DMS53 treated with DMSO at 0.1 percent for 48 hours (cell line): ENCODE results near the gene MOGAT3.
"Not testable (repeated sequence)": the region's sequence is repeated elsewhere in the genome, so short reads cannot be mapped to it uniquely, and the experiment has no call there.

Experiments
- DNase-seq: peaks from one replicate; lab custom pipeline; 2025; ENCODE audit not compliant: unreplicated experiment; lab: John Stamatoyannopoulos, UW

MOGAT3 gene

DNA sequence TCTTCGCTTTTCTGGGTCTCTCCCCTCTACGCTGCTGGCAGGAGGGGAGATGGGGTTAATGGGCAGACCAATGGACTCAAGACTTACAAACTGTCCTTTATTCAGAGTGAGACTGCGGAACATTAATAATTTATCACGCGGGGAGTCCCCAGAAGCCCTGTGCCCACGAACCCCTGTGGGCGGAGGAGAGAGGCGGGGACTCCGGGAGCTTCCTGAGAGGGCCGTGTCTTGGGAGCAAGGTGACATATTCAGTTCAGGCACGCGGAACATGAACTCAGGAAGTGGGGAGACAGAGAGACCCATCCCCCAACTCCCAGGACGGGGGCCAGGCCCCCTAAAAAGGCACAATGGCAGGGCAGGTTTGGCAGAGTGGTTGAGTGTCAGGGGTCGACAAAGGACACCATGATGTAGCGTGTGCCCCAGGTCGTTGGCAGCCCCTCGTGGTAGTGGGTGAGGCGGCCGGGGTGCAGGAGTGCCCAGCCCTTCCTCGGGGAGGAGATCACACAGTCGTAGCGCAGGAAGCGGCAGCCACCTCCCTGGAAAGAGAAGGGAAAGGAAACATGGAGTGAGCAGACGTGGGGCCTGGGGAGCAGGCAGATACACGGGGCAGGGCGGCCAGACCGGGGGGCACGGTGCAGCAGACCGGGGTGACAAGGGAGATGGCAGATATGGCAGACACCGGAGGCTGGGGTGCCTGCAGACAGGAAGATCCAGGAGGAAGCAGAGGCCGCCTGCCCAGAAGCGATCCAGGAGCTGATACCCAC lies 5.2 kb upstream of the MOGAT3 start:
- no peak for DNase-seq

- DNase-seq, result not testable (repeated sequence)
Observed at GRCh38 chr7:101203740-101204738, 3.2 kb upstream of the MOGAT3 start.

DNA sequence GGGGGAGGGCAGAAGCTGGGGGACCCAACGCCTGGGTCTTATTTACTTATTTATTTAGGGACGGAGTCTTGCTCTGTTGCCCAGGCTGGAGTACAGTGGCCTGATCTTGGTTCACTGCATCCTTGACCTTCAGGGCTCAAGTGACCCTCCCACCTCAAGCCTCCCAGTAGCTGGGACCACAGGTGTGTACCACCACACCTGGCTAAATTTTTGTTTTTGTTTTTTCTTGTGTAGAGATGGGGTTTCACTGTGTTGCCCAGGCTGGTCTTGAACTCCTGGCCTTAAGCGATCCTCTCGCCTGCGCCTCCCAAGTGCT lies 1.7 kb upstream of the MOGAT3 start:
- DNase-seq, result no peak

- no peak for DNase-seq
Observed at GRCh38 chr7:101201695-101202602, 1.1 kb upstream of the MOGAT3 start.

DNA sequence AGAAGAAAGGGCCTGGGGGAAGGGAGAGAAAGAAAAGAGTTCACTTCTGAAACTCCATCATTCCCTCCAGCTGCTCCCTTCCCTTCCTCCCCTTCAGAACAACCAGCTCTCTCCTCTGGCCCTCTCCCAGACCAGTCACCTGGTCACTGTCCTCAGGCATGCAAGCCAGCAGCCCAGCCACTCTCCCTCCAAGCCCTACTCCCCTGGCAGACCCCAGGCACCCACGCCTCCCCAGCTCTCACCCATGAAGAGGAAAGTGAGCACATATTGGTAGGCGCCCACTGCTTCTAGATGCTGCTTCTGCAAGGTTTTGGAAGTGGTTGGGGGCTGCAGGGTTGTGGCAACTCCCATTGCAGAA lies 353 bp downstream of the MOGAT3 start:
- DNase-seq, result no peak

- DNase-seq, result not testable (repeated sequence)
Observed at GRCh38 chr7:101199522-101199921, 1.3 kb downstream of the MOGAT3 start.

DNA sequence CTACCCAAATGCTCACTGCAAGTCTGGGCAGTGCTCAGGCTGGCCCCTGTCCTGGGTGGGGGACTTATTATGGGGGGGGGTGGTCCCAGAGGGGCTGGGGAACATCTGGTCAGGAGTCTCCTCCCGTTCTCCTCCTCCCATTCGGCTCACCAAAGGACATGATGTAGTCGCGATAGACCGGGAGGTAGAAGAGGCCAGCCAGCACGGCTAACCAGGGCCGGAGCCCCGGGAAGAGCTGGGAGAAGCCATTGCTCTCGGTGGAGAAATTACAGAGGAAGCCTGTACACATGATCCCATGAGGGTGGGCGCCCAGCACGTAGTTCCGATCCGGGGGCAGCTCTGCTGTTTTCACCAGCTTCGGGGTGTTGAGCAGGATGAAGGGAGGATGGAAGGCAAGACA lies 2.4 kb downstream of the MOGAT3 start:
- no peak for DNase-seq

DNA sequence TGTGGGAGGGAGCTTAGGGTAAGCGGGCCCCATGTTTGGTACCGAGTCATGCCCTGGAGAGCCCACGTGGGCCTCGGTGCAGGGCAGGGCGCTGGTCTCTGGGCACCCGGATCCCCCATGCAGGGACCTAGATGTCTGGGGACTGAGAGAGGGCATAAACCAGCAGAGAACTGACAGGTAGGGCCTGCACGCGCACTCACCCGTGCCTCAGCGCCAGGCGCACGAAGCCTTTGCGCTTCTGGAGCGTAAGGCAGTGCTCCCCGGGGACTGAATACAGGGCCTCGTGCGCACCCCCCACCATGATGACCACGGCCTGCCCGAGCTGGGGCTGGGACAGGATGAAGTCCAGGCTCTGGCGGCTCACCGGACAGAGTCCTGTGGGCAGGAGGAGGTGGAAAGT lies 2.8 kb downstream of the MOGAT3 start:
- no peak for DNase-seq

DNA sequence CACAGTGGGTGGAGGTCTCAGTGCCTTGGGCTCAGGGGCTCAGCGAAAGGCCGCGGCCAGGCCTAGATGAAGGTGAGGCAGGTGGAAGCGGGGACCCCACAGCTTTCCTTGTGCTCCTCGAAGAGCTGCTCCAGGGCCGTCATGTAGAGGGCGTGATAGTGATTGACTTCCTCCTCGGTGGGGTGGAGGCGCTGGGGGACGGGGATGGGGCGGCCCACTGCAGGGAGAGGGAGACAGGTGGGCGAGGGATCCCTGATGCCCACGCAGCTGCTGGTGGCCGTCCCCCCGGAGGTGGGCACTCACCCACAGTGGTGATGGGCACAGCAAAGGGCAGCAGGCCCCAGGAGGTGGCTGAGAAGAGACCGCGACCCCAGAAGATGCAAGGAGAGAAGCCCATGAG lies 5.0 kb downstream of the MOGAT3 start:
- DNase-seq, result no peak

DNA sequence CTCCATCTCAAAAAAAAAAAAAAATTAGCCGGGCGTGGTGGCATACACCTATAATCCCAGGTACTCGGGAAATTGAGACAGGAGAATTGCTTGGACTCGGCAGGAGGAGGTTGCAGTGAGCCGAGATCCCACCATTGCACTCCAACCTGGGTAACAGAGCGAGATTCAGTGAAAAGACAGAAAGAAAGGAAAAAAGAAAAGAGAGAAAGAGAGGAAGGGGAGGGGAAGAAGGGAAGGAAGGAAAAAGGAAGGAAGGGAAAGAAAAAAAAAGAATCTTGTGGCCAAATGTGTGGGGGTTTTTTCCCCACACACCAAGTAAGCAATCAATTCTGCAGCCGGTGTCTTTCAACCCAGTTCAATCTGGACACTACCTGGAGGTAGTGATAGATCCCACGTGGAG lies 11.7 kb downstream of the MOGAT3 start:
- no peak for DNase-seq

DNA sequence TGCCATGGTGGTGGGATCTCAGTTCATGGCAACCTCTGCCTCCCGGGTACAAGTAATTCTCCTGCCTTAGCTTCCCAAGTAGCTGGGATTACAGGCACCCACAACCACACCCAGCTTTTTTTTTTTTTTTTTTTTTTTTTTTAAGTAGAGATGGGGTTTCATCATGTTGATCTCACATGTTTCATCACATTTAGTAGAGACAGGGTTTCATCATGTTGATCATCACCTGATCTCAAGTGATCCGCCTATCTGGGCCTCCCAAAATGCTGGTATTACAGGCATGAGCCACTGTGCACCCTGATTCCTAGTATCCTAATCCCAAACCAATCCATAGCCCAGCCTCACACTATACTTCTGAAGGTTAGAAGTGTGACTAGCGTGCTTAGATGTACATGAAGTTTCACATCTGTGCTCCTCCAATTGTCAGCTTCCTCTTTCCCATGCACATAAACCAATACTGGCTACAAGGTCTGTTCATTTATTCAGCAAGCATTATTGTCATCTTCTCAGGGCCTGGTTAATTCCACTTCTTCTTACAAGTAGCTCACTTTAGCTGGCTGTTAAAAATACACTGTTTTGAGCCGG lies 13.9 kb downstream of the MOGAT3 start:
- DNase-seq, result no peak

GRCh38 chr7:101186194-101186593 lies 14.6 kb downstream of the MOGAT3 start:
- no peak for DNase-seq

DNA sequence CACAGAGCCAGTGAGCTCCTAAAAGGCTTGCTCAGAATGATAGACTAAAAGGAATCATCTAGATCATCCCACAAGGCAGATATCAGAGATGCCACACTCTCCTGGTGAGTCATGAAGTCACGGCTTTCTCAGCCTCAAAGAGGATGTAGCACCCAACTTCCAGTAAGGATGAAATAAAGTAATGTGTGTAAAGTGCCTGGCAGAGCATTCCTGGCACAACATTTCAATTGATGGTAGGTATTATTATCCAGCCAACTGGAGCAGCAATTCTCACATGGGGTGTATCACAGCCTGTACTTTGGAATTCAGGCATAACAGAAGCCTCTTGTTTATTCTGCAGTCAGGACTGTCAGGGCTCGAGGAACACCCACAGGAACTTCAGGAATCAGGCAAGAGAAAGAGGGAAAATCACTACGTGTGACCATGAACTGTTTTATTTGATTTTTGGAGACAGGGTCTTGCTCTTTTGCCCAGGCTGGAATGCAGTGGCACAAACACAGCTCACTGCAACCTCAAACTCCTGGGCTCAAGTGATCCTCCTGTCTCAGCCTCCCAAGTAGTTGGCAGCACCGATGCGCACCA lies 15.5 kb downstream of the MOGAT3 start:
- no peak for DNase-seq

GRCh38 chr7:101180130-101180755 lies 20.6 kb downstream of the MOGAT3 start, which contains the start of gene NAT16:
TSS of gene NAT16 (minus strand) at chr7:101180293. CDS start at chr7:101174807, 5,486 bp downstream.
- no peak for DNase-seq

DNA sequence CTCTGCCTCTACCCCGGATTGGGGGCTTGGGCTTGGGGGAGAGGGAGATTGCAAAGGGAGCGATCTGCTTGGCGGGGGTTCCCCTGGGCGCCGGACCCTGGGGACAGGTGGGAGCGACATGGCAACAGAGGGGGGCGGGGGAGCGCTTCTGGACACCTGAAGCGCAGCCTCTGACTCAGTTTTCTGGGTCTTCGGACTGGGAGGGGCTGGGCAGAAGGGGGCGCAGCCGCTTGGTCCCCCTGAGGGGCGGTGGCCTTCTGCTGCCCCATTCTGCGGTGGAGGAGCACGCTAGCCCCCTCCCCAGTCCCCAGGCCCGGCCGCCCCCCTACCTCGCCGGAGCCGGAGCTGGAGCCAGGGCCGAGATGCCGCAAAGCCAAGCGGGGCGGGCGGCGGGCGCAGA lies 21.1 kb downstream of the MOGAT3 start:
- no peak for DNase-seq

DNA sequence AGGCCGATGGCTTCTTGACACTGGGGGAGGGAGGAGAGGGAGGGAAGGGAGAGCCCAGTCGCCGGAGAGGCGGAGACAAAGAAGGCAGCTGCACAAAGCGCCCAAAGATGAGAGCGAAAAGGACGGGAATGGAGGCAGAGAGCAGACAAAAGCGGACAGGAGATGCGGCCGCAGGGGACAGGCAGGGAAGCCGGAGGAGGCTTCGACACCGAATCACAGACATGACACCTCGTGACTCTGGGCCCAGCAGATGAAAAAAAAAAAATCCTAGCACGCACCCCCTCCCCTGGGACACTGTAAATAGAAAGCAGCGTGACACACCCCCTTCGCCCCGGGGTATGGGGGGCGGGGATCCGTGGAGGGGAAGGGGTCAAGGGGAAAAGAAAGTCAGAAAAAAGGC lies 21.7 kb downstream of the MOGAT3 start:
- no peak for DNase-seq

DNA sequence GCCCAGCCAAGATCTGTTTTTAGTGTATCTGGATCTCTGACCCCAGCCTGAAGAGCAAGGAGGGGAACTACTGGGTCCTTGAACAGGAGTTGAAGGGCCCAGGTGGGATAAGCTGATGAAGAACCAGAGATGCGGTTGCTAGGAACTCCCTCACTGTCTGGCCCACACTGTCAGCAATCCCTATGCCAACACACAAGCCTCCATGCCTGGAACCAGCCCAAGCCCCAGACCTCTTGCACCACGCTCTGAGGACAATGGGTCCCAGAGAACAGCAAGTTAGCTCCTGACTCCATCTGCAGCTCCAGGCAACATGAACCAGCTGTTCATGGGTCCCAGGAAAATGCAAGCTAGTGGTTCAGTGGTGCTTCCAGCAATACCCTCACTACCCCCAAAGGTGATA lies 23.2 kb downstream of the MOGAT3 start:
- no peak for DNase-seq

DNA sequence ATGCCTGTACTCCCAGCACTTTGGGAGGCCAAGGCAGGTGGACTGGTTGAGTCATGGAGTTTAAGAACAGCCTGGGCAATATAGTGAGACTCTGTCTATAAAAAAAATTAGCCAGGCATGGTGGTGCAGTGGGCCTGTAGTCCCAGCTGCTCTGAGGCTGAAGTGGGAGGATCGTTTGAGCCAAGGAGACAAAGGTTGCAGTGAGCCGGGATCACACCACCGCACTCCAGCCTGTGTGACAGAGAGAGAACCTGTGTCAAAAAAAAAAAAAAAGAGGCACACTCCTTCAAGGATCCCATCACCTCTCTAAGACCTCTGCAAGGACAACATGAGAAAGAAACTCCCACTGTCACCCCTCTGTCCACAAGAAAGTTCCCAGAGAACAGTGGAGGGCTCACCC lies 25.2 kb downstream of the MOGAT3 start:
- no peak for DNase-seq

DNA sequence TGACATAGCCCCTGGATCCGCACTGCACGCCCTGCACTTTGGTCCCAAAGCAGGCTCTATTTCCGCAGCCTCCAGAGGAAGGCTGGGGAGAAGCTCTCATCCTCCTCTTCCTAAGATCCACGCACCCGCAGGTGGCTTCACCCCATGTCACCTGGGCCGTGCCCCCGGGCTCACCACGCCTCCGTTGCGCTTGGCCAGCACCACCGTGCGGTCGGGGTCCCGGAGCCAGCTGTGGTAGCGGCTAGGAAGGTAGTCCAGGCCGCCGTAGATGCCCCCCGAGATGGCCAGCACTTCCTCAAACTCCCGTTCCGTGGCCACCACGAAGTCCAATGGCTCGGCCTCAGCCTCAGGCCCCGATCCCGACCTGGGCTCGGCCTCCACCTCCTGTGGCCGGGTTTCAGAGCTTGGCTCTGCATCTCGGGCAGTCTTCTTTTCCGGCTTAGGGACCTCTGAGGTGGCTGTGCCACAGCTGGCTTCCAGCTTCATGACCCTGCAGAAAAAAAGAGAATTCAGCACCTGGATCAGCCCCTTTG lies 26.4 kb downstream of the MOGAT3 start:
- DNase-seq, result no peak

GRCh38 chr7:101173752-101174244 lies 27.0 kb downstream of the MOGAT3 start:
- no peak for DNase-seq
